RWPE2 (cell line): ENCODE data around the gene ATAD3C.
A peak's percentile ranks its signal among the peaks of the same experiment; 100 is the strongest.

Experiments
- ATAC-seq: fragments of 200-7000 bp; cut with Tn5 transposase; 3 replicates; pipeline ENCODE4 v1.9.1; 2021; ENCODE audit warnings: low read depth
- DNase-seq: peaks from one replicate; pipeline ENCODE4 v3.0.0-alpha.2; 2020; ENCODE audit warnings: low spot score
- H3K27ac ChIP-seq: fragments of 450-650 bp; 2 replicates; pipeline ENCODE4 v1.5.1; 2017; ENCODE audit warnings: mild to moderate bottlenecking; ENCODE audit not compliant: poor library complexity, severe bottlenecking
- H3K27me3 ChIP-seq: fragments of 250-450 bp; sonication (Bioruptor Pico); 2 replicates; pipeline ENCODE4 v1.5.1; 2021; ENCODE audit warnings: mild to moderate bottlenecking, moderate library complexity; ENCODE audit not compliant: insufficient read depth, poor library complexity, severe bottlenecking
- H3K36me3 ChIP-seq: fragments of 250-450 bp; sonication (Bioruptor Pico); 2 replicates; pipeline ENCODE4 v1.5.1; 2020; ENCODE audit warnings: low read depth, mild to moderate bottlenecking, moderate library complexity
- H3K4me1 ChIP-seq: fragments of 250-450 bp; sonication (Bioruptor Pico); 2 replicates; pipeline ENCODE4 v1.5.1; 2021; ENCODE audit warnings: mild to moderate bottlenecking, moderate library complexity; ENCODE audit not compliant: insufficient read depth, poor library complexity, severe bottlenecking
- H3K4me3 ChIP-seq: fragments of 250-450 bp; sonication (Bioruptor Pico); 2 replicates; pipeline ENCODE4 v1.5.1; 2021; ENCODE audit warnings: mild to moderate bottlenecking, moderate library complexity; ENCODE audit not compliant: severe bottlenecking
- H3K9me3 ChIP-seq: fragments of 250-450 bp; sonication (Bioruptor Pico); 2 replicates; pipeline ENCODE4 v1.5.1; 2021; ENCODE audit warnings: mild to moderate bottlenecking, moderate library complexity; ENCODE audit not compliant: severe bottlenecking
- TF ChIP-seq, protein P1 (sequence below): fragments of 450-650 bp; IDR thresholded peaks from one replicate; pipeline ENCODE4 v1.5.1; 2017; ENCODE audit warnings: mild to moderate bottlenecking, moderate library complexity; ENCODE audit not compliant: poor library complexity, severe bottlenecking

Gene ATAD3C

DNA sequence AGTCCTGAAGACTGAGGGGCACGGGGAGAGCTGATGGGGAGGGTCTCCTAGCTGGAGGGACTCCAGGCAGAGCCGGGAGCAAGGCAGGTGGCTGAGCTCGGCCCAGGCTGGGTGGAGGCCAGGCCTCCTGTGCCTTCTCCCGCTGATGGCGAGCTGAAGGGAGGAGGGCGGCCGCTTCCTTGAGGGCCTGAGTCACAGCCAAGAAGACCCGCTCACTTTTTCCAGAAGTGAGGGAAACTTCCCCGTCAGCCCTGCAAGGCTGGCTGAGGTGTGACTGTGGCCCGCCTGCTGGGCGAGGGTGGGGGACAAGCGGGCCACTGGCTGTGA is 15.7 kb upstream of the ATAD3C start:
- Histone ChIP-seq H3K4me3 (no peak overlapping the region), H3K36me3 (no peaks in the 10 kb centered on the region), H3K27ac (peak overlapping the region; percentile 29), H3K27me3 (no peaks in the 10 kb centered on the region), H3K9me3 (no peaks in the 10 kb centered on the region), H3K4me1 (peaks cover 9% of the 10 kb centered on the region)
- TF ChIP-seq, protein P1, sequence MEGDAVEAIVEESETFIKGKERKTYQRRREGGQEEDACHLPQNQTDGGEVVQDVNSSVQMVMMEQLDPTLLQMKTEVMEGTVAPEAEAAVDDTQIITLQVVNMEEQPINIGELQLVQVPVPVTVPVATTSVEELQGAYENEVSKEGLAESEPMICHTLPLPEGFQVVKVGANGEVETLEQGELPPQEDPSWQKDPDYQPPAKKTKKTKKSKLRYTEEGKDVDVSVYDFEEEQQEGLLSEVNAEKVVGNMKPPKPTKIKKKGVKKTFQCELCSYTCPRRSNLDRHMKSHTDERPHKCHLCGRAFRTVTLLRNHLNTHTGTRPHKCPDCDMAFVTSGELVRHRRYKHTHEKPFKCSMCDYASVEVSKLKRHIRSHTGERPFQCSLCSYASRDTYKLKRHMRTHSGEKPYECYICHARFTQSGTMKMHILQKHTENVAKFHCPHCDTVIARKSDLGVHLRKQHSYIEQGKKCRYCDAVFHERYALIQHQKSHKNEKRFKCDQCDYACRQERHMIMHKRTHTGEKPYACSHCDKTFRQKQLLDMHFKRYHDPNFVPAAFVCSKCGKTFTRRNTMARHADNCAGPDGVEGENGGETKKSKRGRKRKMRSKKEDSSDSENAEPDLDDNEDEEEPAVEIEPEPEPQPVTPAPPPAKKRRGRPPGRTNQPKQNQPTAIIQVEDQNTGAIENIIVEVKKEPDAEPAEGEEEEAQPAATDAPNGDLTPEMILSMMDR, result no peak
- DNase-seq (no peak), ATAC-seq (no peak)

DNA sequence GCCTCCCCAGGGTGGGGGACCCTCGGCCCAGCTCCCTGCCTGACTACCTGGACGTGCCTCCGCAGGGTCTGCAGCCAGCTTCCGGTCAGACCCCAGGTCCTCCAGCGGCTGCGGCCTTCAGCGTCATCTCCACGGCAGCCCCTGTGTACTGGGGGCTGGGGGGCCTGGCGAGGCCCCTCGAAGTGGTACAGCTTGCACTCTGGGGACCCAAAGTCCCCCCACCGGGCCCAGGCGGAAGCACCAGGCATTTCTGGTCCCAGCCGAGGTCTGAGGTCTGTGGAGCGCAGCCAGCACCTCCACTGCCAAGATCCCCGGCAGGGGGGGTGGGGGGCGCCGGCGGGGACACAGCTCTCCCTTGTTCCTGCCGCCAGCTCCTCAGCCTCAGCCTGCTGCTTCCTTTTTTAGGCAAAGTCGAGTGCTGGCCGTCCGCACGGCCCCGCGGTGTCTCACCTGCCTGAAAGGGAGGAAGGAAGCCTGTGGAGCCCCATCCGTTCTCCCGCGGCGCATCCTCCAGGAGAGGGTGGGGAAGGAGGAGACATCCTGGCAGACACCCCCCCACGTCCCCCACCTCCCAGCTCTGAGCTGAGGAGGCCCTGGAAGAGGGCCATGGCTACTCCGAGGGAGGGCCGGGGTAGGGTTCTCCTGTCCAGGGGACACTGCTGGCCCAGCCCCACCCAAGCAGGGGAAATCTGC is 15.2 kb upstream of the ATAD3C start:
- peaks cover 9% of the 10 kb centered on the region for H3K4me1 ChIP-seq
- H3K36me3 ChIP-seq, result no peaks in the 10 kb centered on the region
- ATAC-seq (no peak), DNase-seq (no peak)
- H3K9me3 ChIP-seq, result no peaks in the 10 kb centered on the region
- TF ChIP-seq, protein P1, result no peak
- H3K27ac ChIP-seq, result peak overlapping the region; percentile 29
- no peaks in the 10 kb centered on the region for H3K27me3 ChIP-seq
- no peak overlapping the region for H3K4me3 ChIP-seq

DNA sequence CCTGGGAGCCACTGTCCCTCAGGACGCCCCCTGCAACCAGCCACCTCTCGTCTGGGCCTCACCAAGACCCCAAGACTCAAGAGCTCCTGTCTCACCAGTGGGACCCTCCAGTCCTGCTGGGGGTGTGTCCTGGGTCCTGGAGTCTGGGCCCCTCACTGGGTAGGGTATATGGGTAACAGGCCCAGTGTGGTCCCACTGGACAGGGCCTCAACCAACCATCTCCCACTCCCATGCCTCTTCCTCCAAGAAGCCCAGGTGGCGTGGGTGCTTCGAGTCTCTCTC is 14.7 kb upstream of the ATAD3C start:
- ATAC-seq (no peak), DNase-seq (no peak)
- no peaks in the 10 kb centered on the region for H3K36me3 ChIP-seq
- H3K27me3 ChIP-seq, result no peaks in the 10 kb centered on the region
- peaks cover 9% of the 10 kb centered on the region for H3K4me1 ChIP-seq
- no peak overlapping the region for H3K27ac ChIP-seq
- no peaks in the 10 kb centered on the region for H3K9me3 ChIP-seq
- no peak overlapping the region for H3K4me3 ChIP-seq
- TF ChIP-seq, protein P1, result no peak

DNA sequence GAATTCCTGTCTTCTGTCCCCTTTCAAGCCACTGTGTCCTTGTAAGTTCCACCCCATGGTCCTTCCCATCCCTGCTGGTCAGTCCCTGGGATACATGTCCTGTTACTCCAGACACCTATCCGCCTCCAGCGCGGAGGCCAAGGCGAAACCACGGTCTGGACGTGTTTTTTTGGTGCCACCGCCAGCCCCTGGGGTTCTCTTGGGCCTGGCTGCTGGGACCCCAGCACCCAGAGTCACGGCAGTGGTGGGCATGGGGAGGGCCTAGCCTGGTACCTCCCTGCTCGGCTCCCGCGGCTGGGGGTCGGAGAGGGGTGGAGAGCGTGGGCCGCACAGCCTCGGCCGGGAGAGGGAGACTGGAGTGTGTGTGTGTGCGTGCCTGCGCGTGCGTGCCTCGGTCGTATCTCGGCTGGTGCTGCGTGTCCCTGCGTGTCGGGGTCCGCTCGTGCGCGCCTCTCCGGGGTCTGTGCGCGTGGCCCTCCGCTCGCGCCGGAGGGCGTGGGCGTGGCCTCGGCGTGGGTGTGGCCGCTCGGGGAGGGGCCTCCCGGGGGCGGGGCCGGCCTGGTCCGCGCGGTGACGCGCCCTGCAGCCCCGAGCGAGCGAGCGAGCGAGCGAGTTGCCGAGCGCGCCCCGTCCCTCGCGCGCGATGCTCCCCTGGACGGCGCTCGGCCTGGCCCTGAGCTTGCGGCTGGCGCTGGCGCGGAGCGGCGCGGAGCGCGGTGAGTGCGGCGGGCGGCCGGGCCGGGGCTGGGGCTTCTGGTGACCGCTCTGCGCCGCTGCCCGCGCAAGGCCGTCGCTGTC is 14.2 kb upstream of the ATAD3C start, which contains the start of gene VWA1:
Gene VWA1, plus strand, starts transcription at position 585 of the 798 bp plus-strand sequence. Its CDS starts 59 bp downstream, at position 644.
- DNase-seq, result peak; percentile 66

More for the DNA sequence above, 14.2 kb upstream of the ATAD3C start, which contains the start of gene VWA1:
- H3K36me3 ChIP-seq, result no peaks in the 10 kb centered on the region
- H3K27ac ChIP-seq, result no peak within 1 kb of the TSS
- peak; percentile 61 for ATAC-seq
- TF ChIP-seq, protein P1, result no peak
- H3K27me3 ChIP-seq, result no peaks in the 10 kb centered on the region
- H3K4me1 ChIP-seq, result peaks cover 9% of the 10 kb centered on the region
- H3K4me3 ChIP-seq, result peak within 1 kb of the TSS; percentile 45
- no peaks in the 10 kb centered on the region for H3K9me3 ChIP-seq
